ENCODE measurements around the gene GDF3.
"Not testable (repeated sequence)": the region's sequence is repeated elsewhere in the genome, so short reads cannot be mapped to it uniquely, and the experiment has no call there.

GDF3 gene

DNA sequence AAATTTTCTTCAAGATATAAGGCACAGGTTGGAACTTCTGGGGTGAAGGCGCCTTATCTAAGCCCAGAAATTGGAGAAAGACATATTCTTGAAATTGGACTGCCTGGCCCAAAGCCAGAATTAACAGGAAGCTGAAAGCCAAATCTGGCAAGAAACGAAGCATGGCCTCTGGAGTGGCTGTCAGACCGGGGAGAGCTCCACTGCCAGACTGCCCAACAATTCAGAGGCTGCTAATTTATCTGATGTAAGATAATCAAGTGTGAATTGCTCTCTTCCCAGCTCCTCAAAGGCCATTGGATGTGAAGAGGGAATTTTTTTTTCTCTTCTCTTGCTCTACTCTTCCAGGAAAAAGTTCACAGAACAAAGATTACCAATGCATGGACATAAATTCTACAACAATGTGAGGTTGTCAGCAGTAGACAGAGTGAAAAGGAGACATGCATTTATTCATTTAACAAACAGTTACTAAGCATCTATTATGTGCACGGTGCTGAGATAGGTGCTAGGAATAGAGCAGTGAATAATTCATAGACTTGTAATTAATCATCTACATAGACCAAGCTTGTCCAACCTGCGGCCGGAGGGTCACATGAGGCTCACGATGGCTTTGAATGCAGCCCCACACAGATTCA, at the start of gene GDF3:
Gene GDF3, minus strand, starts transcription at position 210 of the 632 bp plus-strand sequence. Its CDS starts 47 bp downstream, at position 163.
- no peak for DNase-seq

DNA sequence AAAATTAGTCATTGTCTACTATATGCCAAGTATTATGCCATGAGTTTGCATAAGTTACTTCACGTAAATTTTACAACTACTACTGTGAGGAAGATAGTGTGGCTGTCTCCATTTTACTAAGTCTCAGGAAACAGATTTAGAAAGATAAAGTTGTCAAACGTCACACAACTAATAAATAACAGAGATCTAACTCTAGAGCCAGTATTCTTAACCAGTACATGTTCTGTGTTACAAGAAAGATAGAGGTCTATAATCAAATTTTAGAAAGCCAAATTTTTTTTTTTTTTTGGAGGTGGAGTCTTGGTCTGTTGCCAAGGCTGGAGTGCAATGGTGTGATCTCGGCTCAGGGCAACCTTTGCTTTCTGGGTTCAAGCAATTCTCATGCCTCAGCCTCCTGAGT, 37.4 kb upstream of the GDF3 start:
- no peak for DNase-seq

DNA sequence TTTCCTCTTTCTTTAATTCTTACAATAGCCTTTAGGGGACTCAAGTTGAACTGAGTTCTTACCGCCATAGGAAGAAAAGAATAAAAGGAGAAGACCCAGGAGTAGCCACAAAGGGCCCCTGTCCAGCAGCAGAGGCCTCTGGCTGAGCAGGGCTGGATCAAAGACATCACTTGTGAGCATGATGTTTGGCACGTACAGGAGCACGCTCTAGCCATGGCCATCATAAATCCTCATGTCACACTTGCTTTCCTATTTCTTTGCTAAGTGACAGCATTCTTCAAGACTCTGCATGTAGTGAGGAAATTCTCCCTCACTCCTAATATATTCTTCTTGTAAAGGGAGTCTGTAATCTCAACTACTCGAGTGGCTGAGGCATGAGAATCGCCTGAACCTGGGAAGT, 35.9 kb upstream of the GDF3 start:
- DNase-seq, result no peak

DNA sequence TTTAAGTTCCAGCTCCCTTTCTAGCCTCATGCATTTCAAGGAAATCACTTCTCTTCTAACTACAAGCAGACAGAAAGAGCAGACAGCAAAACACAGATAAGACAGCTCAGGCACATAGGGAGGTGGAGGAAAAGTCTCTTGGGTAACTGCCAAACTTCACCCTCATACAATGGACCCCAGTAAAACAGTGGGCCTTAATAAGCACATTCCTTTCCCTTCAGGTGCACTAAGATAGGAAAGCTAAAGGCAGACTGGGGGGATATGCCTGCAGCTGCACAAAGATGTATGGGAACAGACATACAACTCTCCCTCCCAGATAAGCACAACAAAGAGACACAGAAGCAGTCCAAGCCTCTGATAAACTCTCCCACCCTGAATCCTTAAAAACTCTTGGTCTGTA, 35.4 kb upstream of the GDF3 start:
- DNase-seq, result not testable (repeated sequence)

DNA sequence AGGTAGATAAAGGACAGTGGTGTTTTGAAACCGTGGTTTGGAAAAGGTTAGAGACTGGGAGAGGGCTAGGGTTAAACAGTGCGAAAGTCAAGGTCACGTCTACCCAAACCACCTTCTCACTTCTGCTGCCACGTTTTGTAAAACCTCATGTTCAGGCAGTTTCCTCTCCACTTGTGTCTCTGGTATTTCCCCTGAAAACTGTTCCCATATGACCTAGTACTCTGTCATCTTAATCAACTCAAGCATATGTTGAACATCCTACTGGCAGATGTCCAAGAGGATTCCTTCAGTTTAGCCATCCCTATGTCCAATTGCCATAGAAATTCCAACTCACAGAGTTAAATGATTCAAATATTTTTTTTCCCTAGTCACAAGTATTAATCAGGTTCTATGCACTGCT, 34.2 kb upstream of the GDF3 start:
- no peak for DNase-seq

DNA sequence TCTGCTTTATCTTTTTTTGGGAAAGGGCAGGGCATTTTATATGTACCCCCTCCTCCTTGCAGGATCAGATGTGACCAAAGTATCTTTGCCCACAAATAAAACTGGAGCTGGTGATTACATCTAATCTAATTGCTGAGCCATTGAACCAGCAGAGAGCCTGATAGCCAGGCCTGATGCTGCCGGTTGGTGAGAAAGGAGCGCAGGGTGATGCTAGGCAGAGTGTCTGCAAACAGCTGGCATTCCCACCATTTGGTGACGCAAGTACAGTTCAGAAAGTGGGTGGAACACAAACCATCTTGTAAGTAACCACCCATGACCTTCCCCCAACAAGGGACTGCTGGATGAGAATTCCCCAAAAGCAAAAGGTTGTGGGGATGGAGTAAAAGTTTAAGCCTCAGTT, 28.4 kb upstream of the GDF3 start:
- no peak for DNase-seq

DNA sequence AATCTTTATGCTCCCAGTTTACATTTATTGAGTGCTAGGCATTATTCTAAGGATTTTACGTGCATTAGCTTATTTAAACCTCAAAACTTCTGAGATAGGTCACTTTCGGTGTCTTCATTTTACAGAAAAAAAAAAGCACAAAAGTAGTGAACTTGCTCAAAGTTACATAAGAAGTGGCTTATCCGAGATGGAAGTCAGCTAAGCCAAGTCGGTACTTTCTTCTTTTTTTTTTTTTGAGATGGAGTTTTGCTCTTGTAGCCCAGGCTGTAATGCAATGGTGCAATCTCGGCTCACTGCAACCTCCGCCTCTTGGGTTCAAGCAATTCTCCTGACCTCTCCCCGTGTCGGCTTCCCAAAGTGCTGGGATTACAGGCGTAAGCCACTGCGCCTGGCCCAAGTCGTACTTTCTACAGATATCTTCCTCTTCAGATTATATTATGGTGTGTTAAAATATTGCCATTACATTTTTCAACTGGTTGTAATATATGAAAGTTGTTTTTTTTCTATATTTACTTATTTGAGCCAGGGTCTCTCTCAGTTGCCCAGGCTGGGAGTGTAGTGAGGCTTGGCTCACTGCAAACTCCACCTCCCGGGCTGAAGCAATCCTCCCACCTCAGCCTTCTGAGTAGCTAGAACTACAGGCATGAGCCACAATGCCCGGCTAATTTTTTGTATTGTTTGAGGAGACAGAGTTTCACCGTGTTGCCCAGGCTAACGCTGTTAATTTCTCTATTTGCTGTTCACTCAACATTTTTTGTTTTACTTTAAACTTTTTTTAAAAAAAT, 24.6 kb upstream of the GDF3 start:
- no peak for DNase-seq

DNA sequence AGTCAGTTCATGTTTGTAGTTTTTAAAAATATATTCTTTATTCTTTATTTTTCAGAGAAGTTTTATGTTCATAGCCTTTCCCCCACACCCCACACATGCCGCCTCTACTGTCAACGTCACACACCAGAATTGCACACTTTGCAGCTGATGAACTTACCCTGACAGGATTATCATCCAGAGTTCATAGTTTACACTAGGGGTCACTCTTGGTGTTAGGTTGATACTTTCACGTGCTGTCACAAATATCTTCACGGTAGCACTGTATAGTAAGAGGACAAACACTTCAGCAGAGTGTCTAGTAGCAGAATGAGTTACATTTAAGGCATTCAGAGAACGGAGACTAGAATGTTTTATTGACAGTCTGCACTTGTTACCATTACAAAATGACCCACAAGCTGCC, 20.8 kb upstream of the GDF3 start:
- no peak for DNase-seq

DNA sequence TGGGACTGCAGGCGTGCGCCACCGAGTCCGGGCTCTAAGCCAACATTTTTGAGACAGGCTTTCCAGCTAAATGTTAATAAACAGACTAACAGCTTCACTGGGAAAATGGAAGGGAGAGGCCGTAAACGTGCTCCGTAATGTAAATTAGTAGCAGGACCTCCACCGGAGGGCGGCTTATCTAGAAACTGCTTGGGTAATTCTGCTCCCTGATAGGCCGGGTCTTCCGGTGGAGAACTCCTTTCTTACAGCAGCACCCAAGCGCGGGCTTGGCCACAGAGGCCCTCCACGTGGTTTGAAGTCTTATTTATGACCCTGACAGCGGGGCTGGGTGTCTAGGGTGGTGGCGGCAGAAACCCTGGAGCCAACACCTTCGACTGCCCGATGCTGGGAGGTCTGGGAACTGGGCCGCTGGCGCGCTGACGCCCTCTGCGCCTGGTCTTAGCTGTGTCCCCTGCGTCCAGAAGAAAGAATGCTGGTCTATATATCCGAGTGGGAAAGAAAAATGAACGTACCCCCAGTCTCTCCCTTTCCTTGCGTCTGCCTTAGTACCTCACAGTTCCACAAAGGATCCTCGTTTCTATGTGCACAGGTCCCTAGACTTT, 17.4 kb upstream of the GDF3 start:
- DNase-seq, result no peak

DNA sequence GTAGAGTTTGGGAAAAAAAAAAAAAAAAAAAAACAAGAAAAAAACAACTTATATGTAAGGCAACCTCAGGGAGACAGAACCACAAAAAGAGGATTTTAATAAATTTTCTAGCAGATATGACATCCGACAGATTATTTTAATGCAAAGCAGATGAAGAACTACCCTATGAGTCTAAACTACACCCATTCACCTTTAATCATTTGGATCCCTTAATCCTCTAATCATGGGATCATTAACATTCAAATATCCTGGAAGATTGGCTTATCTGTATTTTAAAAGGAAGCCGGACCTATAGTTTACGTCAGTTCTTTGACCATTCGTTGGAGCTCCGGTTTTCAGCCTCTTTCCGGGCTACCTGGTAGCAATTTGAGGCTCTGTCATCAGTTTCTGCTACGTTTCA, 15.6 kb upstream of the GDF3 start, which contains the start of gene DPPA3:
Gene DPPA3, plus strand, starts transcription at position 301 of the 400 bp plus-strand sequence. CDS start 138 bp downstream, outside the sequence.
- DNase-seq, result no peak

DNA sequence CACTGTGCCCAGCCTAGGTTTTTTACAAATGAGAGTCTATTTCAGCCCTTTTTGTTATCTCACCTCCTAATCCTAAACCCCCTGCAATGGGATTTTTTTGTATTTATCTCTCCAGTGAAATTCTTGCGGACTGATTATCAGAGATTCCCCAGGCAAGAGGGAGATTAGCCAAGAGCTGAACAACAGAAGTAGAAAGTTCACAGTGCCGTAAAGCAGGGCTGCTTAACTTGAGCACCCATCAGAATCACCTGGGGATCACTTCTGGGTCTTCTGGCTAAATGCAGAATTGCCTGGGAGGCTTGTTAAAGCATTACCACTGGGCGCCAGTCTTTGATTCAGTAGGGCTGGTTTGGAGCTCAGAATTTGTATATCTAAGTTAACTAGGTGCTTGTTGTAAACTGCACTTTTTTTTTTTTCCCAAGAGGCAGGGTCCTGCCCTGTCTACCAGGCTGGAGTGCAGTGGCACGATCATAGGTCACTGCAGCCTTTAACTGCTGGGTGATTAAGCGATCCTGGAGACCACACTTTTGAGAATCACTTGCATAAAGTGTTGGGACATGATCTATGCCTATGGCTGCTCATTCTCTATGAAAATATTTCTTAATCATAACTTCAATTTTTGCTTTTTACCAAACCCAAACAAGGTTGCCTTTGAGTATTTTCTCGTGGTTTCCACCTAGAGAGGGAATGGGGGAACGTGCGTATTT, 14.5 kb upstream of the GDF3 start:
- DNase-seq, result no peak

DNA sequence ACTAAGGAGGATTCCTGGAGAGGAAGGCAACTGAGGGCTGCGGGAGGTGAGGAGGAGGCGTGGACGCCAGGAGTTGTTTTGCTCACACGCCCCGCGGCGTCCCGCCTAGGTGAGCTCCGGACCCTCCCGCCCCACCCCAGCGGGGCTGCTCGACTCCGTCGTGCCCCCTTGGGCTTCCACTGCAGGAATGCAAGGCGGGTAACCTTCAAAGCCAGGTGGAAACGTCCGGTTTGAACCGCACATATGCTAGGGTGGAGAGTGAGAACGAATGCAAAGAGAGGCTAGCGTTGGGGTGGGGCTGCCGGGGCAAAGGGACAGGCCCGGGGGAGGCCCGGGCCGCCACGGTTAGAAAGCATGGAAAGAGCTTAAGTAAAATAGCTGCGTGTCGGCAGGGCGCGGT, 10.3 kb upstream of the GDF3 start:
- no peak for DNase-seq

DNA sequence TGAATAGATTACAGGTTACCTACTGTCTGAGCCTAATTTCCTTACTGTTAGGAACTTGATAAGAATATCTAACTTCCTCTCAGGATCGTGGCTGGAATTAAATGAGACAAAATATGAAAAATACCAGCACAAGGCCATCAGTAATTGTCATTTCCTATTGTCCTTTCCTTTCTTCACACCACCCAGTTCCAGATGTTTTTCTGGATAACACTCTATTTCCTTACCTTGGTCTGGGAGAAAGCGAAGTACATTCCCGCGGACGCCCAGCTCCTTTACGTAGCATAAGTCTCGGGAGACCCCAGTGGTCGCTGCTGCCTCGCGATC, 376 bp downstream of the GDF3 start:
- no peak for DNase-seq

DNA sequence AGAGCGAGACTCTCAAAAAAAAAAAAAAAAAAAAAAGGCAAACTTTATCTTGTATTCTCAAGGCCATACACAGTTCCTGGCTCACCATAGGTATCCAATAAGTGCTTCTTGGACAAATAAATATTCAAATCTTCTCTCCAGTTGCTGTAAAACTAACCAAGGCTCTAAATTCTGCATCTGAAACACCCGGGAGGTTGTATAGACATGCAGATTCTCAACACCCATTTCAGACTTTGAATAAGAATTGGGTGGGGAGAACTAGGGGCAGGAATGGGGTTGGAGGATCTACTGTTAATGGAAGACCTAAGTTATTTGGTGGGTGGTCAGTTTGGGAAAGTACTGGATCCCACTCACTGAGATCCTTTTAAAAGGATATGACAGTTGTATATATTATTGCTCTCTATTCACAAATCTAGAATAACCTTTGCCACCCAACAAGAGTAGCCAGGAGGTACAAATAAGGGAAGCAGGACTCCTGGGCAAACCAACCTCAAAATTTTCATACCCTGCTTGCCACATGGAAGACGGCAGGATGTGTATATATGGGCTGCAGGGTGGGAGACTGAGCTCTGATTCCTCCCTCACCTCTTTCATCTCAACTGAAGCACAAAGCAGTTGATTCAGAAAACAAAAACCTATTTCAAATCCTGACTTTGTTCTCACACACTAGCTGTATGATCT, 879 bp downstream of the GDF3 start:
- DNase-seq, result no peak

DNA sequence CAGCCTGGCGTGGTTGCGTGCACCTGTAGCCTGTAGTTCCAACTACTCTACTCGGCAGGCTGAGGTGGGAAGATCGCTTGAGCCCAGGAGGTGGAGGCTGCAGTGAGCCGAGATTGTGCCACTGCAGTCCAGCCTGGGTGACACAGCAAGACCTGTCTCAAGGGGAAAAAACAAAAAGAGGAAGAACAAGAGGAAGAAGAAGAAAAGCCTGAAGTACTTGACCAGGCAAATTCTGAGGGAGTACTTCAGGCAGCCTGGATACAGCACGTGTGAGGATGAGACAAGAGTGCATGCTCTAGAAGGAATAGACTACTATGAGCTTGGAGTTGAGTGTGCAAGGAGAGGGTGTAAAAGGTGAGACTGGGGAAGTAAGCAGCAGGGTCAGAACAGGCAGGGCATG, 1.8 kb downstream of the GDF3 start:
- DNase-seq, result no peak

DNA sequence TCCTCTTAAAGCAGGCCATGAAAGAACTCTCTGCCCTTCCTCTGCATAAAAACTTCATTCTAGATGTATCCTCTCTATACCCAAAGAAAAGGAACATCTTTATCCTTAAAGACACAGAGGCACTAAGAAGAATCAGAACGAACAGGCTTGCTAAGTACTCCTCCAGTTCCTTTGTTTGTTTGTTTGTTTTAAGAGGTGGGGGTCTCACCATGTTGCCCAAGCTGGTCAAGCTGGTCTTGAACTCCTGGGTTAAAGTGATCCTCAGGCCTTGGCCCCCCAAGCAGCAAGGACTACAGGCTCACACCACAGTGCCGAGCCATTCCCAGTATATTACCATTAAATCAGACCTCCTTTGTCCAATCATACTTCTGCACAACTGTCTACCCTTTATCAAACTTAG, 14.0 kb downstream of the GDF3 start:
- DNase-seq, result no peak

DNA sequence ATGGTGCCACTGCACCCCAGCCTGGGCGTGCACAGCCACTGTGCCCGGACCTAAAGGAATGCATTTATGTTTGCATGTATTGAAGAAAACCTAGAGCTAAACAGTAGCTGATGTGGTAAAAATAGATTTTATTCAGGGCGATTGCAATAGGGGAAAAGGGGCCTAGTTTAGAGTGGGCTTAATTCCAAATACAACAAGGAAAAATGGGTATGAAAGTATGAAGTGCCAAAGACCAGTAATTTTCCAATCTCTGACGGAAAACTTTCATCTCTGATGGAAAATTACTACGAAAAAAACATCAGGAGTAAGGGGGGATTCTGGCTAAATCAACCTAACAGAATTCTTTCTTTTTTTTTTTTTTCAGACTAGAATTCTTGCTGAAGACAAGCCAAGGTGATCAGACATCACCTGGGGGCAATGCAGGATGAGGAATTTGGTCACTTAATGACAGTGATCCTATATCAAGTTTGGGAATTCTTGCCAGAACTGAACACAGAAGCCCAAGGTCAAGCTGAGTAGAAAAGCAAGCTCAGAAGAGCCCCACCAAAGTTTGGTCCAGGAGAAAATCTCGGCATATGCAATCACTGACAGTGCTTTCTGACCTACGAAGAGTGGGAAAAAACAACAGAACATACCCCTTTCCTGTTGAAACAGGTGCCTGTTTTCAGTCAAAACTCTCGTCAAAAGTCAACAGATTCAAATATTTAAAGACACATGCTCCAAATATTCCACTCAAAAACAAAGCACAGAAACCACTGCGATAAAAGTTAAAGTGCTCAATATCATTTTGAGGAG, 16.1 kb downstream of the GDF3 start:
- no peak for DNase-seq

DNA sequence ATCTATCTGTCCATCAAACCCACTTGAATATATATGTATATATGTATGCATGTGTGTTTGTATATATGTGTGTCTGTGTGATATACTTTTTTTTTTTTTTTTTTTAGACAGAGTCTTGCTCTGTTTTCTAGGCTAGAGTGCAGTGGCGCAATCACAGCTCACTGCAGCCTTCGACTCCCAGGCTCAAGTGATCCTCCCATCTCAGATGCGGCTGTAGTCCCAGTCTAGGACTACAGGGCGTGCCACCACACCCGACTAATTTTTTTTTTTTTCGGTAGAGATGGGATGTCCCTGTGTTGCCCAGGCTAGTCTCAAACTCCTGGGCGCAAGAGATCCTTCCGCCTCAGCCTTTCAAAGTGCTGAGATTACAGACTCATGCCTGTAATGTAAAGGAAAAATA, 16.8 kb downstream of the GDF3 start:
- DNase-seq, result no peak

DNA sequence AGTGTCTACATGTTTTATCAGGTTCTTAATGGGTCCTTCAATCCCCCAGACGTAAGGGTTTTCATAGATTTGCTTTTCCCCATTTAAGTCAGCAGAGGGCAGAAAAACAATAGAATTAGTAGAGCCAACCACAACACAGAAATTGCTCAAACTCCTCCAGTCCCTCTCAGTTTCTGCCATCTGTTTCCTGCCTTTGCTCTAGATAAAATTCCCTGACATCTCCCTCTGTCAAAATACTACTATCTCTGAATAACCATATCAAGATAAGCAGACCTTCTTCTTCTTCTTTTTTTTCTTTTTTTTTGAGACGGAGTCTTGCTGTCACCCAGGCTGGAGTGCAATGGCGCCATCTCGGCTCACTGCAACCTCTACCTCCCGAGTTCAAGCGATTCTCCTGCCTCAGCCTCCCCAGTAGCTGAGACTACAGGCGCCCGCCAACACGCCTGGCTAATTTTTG, 18.1 kb downstream of the GDF3 start:
- DNase-seq, result not testable (repeated sequence)

DNA sequence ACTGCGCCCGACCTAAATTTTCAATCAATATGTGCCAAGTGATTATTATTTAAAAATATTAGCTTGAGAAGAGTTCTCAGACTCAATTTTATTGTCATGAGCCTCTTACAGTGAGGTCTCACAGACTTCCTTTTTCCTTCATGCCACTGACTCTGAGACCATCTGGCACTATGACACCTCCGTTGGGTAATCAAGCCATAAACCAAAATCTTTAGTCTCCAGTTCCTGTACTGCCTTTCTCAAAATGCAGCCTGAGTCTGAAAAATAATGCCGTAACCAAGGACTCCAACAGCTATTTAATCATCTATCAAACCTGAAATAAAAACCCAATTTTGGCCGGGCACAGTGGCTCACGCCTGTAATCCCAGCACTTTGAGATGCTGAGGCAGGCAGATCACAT, 20.1 kb downstream of the GDF3 start:
- DNase-seq, result not testable (repeated sequence)

DNA sequence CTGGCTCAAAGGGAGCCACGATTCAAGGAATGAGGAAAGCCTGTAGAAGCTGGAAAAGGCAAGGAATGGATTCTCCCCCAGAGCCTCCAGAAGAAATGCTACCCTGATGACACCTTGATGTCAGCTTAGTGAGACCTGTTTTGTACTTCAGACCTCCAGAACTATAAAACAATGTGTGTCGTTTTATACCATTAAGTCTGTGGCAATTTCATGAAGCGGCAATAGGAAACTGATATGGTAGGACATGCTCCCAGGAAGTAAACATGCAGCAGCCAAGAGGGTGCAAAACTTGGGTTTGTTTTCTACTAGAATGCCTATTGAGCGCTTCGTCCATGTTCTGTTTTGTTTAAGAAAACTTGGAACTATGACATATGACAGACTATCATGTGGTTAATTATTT, 27.4 kb downstream of the GDF3 start:
- DNase-seq, result no peak

DNA sequence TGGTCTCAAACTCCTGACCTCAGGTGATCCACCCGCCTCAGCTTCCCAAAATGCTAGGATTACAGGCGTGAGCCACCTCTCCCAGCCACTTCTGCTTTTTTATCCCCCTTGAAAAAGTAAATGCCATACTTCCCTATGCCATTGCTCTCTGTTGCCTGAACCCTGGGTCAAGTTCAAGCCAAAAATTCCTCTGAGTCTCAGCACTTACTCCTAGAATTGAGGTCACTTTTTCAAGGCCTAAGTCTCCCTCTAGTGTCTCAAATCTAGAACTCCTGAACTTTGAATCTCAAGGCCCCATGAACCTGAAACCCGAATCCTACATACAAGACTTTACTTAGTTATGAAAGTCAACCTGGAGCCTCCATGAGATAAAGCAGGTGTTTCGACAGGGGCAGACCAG, 28.4 kb downstream of the GDF3 start:
- DNase-seq, result no peak

Measured in activated CD4-positive, alpha-beta T cell treated with anti-CD3 and anti-CD28 coated beads for 48 hours (primary cell).